Stimulated activated CD8-positive, alpha-beta memory T cell treated with anti-CD3 and anti-CD28 coated beads, Interleukin-4, amount 100 ng/mL, for 48 hours (primary cell): ENCODE results near the gene NAT10.

Experiments used
- DNase-seq: peaks from one replicate; pipeline ENCODE4 v3.0.0-alpha.2; 2020

The NAT10 gene

GRCh38 chr11:34111722-34112270 lies 6.4 kb downstream of the NAT10 start:
- no peak for DNase-seq

- DNase-seq, result no peak
Measured at GRCh38 chr11:34114014-34114413, 8.6 kb downstream of the NAT10 start.

GRCh38 chr11:34114471-34114870 lies 9.0 kb downstream of the NAT10 start:
- DNase-seq, result no peak

GRCh38 chr11:34120651-34121050 lies 15.2 kb downstream of the NAT10 start:
- no peak for DNase-seq

- DNase-seq, result no peak
Measured at GRCh38 chr11:34124885-34125668, 19.6 kb downstream of the NAT10 start.

- DNase-seq, result no peak
Measured at GRCh38 chr11:34126959-34127848, 21.8 kb downstream of the NAT10 start.

- DNase-seq, result no peak
Measured at GRCh38 chr11:34128824-34129223, 23.4 kb downstream of the NAT10 start.

- DNase-seq, result no peak
Measured at GRCh38 chr11:34132261-34132965, 27.0 kb downstream of the NAT10 start.

GRCh38 chr11:34134765-34135164 lies 29.3 kb downstream of the NAT10 start:
- DNase-seq, result no peak

GRCh38 chr11:34135439-34135838 lies 30.0 kb downstream of the NAT10 start:
- no peak for DNase-seq

GRCh38 chr11:34136420-34136819 lies 31.0 kb downstream of the NAT10 start:
- no peak for DNase-seq

- no peak for DNase-seq
Measured at GRCh38 chr11:34139346-34139745, 33.9 kb downstream of the NAT10 start.

- DNase-seq, result no peak
Measured at GRCh38 chr11:34140149-34140548, 34.7 kb downstream of the NAT10 start.

GRCh38 chr11:34143048-34143447 lies 37.6 kb downstream of the NAT10 start:
- no peak for DNase-seq

GRCh38 chr11:34145073-34145472 lies 39.6 kb downstream of the NAT10 start:
- no peak for DNase-seq

GRCh38 chr11:34145847-34146381 lies 40.5 kb downstream of the NAT10 start:
- no peak for DNase-seq

GRCh38 chr11:34146411-34146810 lies 41.0 kb downstream of the NAT10 start:
- no peak for DNase-seq

- DNase-seq, result no peak
Measured at GRCh38 chr11:34146866-34147265, 41.4 kb downstream of the NAT10 start.

- no peak for DNase-seq
Measured at GRCh38 chr11:34147581-34147980, 42.2 kb downstream of the NAT10 start.

GRCh38 chr11:34148504-34149165 lies 43.2 kb downstream of the NAT10 start:
- no peak for DNase-seq

GRCh38 chr11:34149274-34149673 lies 43.8 kb downstream of the NAT10 start:
- DNase-seq, result no peak

GRCh38 chr11:34149786-34150185 lies 44.4 kb downstream of the NAT10 start:
- no peak for DNase-seq
